ENCODE measurements around the gene PRKCE.
A peak's percentile ranks its signal among the peaks of the same experiment; 100 is the strongest.

The PRKCE gene

DNA sequence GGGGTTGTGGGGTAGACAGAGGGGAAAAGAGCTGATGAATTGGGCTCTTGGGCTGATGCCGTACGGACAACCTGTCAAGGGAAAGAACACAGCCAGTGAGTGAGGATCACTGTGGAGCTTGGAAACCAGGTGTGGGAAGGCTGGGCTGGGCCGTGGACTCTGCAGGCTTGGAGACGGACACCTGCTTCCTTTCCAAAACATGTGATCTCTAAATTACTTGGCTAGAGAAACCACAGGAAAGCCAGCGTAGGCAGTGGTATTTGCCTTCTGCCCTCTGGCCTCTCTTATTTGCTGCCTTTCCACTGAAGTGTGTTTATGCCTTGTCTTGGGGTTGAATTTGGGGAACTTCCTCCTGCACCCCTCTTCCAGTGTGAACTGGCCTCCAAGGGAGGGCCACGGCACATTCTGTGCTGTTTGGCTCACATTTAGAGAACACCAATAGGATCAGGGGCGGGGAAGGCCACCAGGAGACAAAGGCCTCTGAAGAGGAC is 267.7 kb downstream of the PRKCE start:
- no peak for DNase-seq

DNA sequence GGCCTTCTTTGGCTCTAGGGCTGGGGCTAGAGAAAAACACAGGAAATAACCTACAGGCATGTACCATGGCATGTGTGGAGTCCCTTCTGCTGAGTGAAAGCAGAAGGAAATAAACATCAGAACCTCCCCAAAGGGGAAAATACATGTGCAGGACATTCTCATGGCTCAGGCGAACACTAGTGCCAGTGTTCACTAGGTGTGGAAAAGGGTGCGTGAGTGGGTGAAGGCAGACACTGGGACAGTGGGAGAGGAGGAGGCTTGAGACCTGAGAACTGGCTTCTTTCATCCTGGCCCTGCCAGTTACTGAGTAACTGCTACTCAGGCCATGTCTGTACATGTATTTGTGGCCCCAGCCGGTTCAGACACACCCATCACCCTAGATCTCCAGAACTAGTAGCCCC is 268.2 kb downstream of the PRKCE start:
- no peak for DNase-seq

DNA sequence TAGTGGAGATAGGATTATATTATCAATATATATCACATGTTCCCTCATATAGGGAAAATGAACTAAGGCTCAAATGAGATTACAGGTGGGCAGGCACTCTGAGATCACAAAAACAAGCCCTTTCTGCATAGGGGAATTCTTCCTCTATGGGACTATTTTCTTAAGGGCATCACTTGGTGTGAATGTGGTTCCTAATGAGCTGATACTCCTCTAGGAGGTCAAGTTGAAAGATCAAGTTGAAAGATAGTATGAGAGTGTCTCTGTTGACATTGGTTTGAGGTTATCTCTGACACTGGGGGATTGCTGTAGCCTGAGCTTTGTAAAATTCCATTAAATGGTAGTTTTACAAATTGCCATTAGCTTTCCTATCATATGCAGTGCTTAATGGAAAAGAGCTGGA is 270.4 kb downstream of the PRKCE start:
- no peak for DNase-seq

DNA sequence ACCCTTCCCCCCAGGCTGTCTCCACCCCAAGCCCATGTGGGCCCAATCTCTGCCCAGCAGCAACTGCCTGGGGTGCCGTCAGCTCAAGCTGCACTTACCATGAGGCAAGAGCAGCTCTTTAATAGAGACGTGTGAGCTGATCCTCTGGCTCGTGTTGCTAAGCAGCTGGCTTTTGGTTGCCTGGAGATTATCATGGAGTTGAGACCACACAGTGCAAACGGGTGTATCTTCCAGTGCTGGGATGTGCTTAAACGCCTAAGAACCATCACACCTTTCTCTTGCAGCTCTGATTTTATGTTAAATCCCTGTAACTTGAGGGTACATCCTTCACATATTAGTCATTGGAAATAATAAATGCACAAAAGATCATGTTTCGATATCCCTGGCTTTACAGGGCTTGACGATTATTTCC is 271.1 kb downstream of the PRKCE start:
- DNase-seq = no peak

DNA sequence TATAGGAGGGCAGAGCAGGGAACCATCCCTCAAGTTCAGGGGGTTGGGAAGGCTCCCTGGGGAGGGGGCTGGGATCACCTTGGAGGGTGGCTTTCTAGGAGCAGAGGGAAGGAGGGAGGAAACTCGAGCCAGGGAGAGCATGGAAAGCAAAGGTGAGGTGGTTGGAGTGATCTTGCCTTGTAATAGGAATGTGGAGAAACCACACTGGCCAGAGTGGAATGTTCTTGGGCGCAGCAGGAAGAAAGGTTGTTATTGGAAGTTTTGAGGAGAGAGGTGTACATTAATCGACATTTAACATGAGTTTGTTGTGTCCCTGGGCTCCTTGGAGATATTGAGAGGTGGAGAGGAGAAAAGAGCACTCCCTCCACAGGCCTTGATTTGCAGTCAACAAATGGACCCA is 272.2 kb downstream of the PRKCE start:
- no peak for DNase-seq

DNA sequence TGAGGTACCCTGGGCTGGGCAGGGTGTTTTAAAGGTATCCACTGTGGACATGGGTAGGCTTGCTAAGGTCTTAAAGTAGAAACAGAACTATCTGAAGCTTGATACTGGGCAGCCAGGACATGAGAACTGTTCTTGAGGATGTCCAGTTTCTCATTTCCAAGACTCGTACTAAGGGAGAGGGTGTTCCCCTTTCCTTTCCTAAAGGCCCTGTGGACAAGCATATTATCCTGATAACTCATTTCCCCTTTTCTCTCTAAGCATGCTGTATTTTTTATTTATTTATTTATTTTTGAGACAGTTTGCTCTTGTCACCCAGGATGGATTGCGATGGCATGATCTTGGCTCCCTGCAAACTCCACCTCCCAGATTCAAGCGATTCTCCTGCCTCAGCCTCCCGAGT is 273.6 kb downstream of the PRKCE start:
- no peak for DNase-seq

DNA sequence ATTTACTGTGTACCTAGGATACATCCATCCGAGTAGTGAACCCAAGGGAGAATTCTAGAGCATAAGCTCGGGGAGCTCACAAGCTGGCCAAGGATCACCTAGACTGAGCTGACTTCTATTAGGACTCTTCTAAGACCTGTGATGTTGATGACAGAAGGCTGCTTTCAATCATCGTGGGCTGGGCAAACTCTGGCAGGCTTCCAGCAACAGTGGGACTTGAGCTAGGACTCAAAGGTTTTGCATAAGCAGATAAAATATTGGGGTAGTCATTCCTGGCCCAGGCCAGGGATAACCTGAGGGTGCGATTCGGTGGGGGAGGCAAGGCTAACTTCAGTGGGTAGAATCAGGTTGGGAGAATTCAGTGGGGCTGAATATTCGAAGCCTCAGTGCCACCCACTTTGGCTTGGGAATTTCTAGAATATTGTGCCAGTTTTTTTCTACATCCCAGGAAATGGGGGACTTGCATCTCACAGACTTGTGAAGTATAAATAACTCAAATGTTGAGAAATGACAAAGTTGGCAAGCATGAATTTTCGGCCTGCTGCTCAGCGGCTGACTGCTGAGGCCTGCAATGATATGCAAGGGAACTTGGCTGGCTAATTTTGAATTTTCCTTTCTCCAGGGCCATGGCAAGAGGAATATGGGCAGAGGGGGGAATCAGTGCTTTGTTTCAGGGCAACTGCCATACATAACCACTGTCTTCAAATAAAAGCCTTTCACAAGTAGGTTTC is 274.3 kb downstream of the PRKCE start:
- DNase-seq = no peak

DNA sequence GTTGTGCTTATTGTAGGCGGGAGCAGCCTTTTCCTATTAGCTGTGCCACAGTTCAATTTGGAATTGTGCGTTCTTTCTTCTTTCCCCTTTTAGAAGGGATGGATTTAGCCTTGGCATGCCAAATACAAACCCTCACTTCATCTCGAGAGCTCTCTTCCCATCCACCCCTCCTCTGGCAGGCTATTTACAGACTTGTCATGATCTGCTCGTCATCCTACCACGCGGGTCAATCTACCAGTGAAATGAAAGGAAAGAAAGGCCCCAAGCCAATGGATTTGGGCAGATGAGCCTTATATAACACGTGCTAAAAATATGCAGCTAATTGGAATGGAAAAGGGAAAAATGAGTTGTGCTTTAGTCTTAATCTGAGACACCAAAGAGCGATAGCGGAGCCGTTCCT is 277.5 kb downstream of the PRKCE start:
- no peak for DNase-seq

DNA sequence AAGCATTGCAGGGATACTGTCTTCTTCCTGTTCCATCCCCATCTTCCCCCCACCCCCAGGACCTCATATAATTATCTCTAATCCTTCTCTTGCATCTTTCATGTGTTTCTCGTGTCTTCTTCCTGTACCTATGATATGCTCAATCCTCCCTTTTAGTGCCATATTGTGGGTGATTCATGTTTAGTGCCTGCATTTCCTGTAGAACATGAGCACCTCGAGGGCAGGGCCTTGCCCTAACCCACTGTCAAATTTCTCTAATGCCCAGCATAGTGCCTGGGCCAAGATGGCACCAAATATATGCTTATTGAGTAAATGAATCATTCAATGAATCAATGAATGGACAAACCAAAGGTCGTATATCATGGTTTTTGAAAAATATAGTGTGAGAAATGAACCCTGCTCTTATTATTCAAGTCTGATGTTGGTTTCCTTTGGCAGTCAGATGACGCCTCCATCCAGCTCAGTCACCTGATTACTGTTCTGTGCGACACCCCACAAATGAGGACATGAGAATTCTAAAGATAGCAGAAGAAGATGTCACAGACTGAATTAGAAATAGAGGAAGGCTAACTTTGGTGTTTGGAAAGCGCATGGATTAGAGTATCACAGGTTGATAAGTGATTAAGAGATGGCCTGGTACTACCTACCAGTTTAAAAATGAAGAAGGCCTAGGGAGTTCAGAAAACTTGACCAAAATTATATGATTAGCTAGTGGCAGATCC is 278.4 kb downstream of the PRKCE start:
- no peak for DNase-seq

DNA sequence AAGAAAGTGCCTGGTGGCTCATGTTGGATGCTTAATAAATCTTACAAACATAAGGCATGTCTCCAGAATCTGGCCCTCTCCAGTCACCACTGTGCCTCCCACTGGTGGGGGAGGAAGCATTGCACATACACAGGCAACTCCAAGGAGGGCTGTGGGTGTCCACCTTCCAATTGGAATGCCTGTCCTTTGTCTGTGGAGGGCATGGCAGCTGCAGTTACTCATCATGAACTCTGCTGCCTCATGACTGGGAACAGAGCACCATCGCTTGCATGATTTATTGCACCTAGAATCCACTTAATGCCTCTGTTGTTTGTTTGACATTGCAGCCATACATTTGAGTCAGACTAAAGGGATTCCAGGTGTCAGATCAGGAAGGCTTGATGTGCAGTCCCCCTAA is 278.9 kb downstream of the PRKCE start:
- DNase-seq = no peak

DNA sequence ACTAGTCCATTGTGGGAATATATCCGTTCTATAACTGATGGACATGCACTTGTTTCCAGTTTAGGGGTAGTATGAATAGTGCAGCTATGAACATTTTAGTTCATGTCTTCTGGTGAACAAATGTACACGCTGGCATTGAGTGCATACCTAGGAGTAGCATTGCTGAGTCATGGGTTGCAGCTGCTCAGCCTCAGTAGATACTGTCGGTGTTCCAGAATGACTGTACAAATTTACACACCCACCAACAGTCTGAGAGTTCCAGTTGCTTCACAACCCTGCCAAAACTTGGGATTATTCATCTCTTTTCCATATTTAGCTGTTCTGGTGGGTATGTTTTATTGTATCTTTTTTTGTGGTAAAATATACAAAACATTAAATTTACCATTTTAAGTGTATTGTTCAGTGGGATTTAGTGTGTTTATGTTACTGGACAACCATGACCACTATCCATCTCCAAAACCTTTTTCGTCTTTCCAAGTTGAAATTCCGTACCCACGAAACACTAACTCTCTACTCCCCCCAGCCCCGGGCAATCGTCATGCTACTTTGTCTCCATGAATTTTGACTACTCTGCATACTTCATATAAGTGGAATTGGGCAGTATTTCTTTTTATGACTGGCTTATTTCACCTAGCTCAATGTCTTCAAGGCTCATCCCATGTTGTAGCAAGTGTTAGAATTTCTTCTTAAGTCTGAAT is 281.0 kb downstream of the PRKCE start:
- no peak for DNase-seq

DNA sequence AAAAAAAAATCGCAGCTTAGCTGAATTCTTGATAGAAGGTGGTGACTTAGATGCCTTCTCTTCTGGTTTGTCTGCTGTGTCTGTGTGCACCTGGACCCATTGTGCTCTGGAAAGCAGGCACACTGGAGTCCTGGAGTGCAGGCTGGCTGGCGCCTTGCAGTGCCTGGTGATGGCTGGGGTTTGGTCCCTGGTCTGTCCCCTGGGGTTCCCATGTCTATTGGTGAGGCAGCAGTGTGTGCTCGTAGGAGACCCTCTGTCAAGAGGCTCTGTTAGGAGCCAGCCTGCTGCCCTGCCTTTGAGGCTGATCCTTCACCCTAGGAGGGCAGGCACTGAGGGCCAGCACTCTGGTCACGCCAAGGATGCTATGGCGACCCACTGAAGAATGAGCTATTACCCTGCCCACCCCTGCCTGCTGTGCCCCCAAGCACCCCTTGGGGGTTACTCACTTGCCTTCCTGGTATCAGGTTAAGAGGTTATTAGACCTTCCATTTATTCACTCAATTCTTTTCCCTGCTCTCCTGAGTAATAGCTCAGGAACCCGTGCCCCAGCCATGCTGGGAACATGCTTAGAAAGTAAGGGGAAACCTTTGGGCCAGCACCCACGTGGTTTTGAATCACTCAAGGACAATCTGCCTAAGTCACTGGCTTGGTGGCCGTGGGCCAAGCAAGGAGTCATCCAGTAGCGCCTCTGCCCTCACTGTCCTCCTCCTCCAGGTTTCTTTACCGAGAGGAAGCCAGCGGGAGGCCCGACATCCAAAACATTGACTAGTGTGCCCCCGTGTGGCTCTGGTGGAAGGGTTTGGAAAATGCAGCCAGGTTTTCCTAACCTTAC is 284.5 kb downstream of the PRKCE start:
- DNase-seq = peak; percentile 27

DNA sequence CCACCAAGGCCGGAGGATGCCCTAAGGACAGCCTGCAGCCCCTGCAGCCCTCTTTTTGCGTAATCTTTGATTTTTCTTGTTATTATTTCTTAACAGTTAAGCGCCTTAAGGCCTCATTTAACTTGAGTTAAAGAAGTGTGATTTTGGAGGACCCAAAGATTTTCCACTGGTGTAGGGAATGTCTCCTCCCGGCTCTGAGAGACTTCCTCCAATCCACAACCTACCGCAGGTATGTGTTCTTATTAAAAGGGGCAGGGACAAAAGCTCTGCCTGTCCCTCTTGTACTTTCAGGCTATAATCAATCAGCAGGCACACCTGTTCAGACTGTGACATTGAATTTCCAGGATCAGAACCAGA is 285.1 kb downstream of the PRKCE start:
- DNase-seq = no peak

DNA sequence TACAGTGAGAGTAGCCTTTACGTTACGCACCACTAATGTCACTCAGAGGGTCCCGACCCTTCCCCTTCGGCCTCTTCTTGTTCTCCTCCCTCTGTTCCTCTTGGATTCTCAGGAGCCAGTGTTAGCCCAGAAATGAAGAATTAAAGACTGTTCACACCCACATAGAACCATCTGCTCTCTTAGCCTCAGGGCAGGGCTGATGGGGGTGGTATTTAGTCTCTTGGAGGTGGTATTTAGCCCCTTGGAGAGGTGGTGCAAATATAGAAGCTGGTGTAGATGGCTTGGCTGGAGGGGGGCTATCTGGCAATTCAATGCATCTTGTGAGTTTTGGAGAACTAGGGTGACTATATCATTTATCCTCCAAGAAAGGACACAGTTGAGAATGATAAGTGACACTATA is 286.5 kb downstream of the PRKCE start:
- no peak for DNase-seq

DNA sequence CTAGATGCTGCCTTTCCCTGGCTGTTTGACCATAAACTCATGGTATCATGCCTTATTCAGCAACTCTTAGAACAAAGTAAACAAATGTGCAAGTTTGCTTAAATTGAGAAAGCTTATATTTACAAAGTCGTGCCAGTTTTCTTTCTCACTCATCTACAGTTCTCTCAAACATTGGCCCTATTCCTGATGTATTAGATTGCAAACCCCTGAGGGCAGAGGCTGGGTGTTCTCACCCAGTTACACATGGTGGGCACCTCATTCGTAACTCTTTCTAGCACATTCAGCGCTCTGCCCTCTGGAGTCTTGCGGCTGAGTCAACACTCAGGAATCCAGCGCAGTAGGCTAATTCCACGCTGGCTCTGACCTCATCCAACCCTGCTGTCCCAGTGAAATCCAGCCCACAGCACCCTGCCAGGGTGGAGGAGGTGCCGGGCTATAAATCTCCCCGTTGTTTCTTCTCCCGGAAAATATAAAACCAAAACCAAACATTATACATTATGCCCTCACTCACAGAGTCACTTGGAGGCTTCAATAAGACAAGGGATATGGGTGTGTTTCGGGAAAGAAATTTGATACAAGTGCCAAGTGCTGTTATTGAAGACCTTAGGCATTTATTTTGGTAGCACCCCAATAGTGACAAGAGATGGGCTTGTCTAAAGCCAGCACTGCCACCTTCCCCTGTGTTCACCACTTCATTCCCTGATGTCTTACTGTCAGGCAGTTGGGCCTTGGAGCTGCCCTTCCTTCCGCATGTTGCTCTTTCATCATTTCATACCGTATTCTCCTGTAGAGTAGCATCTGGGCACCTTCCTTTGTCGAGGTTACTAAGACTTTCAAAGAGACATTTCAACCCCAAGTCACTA is 287.4 kb downstream of the PRKCE start:
- no peak for DNase-seq

DNA sequence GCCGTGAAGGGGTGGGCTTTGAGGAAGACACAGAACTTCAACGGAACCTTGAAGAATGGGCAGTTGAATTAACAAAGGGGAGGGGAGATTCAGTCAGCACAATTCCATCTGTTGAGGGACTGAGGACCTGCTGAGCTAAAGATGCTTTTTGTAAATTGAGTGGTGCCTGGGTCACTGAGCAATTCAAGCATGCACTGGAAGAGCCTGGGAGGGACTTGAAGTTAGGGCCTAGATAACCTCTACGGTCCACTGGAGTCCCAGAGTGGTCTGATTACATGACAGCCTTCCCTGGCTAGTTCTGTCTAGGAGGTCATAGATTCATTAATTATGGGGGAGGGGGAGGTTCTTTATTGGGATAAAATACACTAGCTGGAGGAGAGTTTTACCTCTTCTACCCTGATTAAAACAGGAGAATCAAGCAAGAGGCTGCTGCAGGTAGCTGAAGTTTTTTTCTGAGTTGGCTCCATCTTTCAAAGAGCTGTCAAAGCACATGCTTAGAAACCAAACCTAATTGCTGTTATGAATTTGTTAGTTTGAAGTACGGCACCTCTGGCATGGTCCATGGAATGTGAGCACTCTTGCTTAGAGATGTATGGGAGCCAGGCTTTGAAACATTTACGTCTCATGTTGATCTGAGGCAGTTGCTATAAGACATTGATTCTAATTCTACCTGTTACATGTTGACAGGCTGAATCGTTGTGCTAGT is 290.2 kb downstream of the PRKCE start:
- DNase-seq = no peak

DNA sequence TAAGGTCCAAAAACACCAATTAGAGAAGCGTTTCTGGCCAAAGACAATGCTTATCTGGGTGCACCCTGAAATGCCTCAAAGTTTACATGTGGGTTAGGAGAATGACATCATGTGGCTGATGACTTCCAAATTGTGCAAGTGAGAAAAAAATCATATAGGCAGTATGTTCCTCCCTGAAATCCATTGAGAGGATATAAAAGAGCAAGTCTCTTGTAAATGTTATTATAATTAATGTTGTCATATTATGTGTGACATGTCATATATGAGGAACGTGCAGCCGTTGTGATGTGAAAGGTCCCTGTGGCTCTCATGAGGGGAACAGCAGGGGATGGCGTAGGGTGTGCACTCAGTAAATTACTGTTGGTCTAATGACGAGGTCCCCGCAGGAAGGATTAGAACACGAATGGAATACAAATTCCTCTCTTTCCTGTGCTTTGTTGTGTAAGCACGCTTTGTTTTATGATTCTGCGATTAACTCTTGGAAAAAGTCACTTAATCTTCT is 290.8 kb downstream of the PRKCE start:
- DNase-seq = no peak

DNA sequence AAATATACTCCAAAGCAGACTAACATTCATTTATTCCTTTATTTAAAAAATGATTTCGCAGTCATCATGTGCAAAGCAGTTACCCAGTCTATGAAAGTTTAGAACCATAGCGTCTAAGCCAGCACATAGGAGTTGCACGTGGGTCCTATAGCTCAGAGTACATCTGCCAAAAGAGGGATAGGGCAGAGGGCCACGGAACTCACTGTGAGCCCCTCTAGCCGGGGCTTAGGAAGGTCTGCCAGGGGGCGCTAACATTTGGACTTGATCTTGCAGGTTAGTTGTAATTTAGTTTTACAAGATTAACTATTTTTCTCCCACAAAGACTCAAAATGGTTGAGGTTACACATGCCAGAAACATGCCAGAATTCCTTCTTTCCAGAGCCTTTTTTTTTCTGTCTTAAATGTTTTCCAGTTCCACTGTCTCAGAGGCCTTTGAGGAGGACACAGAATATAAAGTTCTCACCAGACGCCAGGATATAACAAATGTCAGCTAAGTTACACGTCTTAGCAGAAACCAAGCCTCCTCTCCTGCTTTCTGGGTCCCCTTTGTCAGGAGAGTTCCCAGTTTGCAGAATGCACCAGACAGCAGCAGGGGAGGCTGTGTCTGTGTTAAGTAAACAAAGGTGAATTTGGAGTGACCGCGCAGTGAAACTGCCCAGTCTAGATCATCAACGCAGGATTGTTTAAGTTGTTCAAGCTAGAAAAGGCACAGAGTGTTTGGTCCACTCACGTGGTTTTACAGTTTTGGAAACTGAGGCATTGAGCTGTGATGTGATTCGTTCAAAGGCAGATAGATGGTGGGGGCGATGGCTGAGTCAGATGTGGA is 292.0 kb downstream of the PRKCE start:
- no peak for DNase-seq

DNA sequence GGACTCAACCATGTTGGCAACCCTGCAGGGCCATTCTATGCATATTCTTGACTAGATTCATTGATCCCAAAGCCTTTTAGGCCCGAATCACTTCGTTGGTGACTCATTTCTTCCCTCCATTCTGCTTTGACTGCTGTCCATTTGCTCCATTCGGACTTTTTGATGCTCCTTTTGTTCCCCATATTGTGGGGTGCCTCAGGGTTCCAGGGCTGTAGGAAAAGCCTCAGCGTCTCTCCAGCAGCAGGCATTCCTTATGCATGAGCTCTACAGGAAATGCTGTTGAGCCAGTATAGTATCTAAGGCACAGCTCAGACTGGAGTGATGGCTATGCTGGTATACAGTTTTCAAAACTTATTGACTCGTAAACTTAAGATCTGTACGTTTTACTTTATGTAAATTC is 292.6 kb downstream of the PRKCE start:
- DNase-seq = no peak

DNA sequence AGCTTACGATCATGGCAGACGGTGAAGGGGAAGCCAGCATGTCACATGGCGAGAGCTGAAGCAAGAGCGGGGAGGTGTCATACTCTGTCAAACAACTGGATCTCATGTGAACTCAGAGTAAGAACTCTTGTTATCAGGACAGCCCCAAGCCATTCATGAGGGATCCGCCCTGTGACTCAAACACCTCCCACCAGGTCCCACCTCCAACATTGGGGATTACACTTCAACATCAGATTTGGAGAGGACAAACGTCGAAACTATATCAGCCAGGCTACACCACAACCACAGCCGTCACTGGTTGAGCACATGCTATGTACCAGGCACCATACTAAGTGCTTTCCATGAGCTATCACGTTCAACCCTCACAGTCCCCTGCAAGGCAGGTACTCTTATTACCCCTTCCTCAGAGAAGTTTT is 293.8 kb downstream of the PRKCE start:
- DNase-seq = no peak
